ENCODE measurements around the gene ZNF362.

- TF ChIP-seq CTCF (IDR thresholded peaks at IDR 0.05), result no peak
- no peak for TF ChIP-seq POLR2A (IDR thresholded peaks at IDR 0.05)
These were observed 83.1 kb downstream of the ZNF362 start for GRCh38 chr1:33339413-33339812.
